OCI-M2 (cell line): ENCODE data around the gene TLNRD1.

Experiments
- DNase-seq: peaks from one replicate; lab custom pipeline; 2025; ENCODE audit not compliant: unreplicated experiment; lab: John Stamatoyannopoulos, UW

The TLNRD1 gene

GRCh38 chr15:81025721-81026370 lies 25.1 kb downstream of the TLNRD1 start:
- no peak for DNase-seq

- no peak for DNase-seq
These were observed 26.3 kb downstream of the TLNRD1 start for GRCh38 chr15:81026836-81027599.

GRCh38 chr15:81029414-81030300 lies 28.9 kb downstream of the TLNRD1 start:
- no peak for DNase-seq

DNA sequence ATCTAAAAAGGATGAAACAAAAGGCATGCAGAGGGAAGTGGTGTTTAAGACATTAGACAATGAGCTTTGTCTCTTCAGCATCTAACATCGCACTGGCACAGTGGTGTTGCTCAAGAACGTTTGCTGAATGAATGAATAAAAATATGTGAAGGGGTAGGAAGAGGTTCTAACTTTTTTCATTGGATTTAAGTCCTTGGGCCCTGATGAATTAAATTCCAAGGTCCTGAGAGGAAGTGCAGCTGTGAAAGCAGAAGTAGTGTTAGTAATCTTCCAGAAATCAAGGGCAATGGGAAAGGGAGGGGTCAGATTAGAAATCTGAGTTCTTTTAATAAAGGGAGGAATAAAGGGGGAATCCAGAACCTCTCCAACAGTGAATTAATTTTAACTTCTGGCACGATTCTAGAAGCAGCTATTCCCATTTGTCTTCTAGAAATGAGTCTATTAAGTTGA lies 29.6 kb downstream of the TLNRD1 start:
- DNase-seq: no peak

- DNase-seq: no peak
These were observed 30.5 kb downstream of the TLNRD1 start for GRCh38 chr15:81031203-81031602.

- DNase-seq: no peak
These were observed 31.6 kb downstream of the TLNRD1 start for GRCh38 chr15:81032355-81032754.

DNA sequence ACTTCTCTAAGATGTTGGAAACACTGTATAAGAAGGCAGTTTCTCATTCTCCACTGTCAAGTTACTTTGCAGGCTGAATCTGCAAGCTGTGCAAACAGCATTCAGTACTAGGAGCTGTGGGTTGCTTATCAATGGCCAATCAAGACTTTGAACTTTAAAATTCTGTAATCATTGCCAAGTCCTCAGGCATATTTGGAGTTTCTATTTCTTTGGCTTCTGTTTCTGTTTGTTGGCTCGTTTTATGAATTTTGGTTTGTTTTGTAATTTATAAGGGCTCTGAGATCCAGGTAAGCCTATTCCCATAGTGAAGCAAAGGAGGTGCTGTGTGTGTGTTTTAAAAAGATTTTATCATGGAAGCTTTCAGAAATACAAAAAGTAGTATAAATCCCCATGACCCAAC lies 32.1 kb downstream of the TLNRD1 start:
- no peak for DNase-seq

DNA sequence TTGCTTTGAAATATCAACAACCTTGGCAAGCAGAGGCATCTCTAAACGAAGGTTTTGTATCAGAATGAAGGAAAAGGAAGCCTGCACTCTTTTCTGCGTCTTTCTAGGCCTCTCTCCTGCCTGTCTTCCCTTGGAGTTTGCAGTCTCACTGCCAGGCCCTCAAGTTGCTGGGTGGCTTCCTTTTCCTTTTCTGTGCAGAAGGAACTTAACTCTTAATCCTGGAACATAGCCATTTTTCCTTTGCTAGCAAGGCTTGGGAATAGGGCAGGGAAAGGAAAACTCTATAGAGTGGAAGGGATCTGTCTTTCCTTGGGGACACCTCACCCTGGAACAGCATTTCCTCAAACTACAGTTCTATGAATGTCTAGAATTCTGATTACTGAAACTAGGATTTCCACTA lies 32.8 kb downstream of the TLNRD1 start:
- DNase-seq: no peak

DNA sequence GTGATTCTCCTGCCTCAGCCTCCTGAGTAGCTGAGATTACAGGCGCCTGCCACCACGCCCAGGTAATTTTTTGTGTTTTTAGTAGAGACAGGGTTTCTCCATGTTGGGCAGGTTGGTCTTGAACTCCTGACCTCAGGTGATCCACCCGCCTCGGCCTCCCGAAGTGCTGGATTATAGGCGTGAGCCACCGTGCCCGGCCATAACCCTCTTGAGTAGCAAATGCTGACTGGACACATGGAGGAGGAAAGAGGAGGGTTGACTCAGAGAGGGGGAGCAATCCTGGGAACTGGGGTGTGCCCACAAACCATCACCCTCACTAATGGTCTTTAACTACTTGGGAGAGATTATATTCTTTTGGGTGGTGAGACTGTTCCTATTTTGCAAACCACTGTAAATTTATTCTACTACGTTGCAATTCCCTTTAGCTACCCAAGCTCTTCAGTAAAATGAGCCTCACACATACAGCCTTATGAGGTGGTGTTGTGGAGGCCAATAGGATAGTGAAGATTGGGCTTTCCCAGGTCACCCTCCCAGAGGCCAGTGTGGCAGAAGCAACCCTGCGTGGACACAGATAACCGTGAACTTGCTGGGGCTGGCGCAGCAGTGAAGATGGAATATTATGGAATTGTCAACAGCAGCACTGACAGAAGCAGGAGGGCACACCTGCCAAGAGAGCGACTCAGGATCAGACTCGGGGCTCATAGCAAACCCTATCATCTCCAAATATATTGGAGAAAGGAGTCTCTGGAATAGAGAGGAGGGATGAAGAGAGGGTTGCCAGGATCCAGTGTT lies 37.4 kb downstream of the TLNRD1 start:
- no peak for DNase-seq

DNA sequence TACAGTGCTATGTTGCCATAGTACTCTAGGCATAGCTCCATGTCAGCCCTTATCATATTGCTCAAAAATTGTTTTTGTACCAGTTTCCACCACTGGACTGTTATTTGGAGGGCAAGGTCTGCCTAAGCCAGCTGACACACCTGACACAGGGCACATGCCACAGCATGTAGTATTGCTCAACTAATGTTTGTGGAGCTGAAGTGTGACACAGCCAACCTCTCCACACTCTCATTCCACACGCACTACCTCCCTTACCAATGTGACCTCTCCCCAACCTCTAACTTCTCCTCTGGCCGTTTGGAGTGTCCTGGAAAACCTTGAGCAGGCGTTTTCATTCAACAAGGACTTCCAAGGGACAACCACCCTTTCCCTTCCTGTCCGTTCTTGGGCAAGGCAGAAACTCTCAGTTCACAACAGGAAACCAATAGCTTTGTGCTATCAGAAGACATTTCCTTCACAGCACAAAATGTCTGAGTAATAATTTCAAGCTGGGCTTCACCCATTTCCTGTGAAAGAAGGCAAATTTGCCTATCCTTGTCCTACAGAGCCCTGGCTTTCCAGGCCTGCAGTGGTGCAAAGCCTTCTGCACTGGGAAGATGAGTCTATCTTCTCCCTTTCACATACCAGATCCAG lies 38.4 kb downstream of the TLNRD1 start:
- DNase-seq: no peak

GRCh38 chr15:81040757-81041156 lies 40.0 kb downstream of the TLNRD1 start:
- no peak for DNase-seq

DNA sequence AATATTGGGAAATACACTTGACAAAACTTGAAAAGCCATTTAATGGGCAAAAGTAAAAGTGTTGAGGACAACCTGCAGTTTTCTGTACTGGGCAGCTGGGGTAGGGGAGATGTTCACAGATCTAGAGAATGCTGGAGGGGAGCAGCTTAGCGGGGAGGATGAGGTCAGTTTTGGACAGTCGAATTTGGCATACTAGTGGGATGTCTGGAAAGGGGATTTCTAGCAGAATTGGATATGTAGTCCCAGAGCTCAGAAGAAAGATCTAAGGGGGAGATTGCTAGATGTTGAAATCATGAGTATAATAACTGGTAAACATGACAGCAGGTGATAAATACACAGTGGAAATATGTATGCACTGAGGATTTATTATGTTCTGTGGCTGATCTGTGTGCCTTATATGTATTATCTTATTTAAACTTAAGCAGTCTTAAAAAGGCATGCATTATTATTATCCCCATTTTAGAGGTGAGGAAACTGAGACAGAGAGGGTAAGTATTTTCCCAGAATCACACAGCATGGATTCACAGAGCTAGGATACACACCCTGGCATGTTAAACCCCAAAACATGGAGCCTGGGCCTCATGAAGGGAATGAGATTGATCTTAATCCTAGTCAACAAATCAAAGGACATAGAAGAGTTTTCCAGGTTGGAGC lies 42.7 kb downstream of the TLNRD1 start:
- no peak for DNase-seq

DNA sequence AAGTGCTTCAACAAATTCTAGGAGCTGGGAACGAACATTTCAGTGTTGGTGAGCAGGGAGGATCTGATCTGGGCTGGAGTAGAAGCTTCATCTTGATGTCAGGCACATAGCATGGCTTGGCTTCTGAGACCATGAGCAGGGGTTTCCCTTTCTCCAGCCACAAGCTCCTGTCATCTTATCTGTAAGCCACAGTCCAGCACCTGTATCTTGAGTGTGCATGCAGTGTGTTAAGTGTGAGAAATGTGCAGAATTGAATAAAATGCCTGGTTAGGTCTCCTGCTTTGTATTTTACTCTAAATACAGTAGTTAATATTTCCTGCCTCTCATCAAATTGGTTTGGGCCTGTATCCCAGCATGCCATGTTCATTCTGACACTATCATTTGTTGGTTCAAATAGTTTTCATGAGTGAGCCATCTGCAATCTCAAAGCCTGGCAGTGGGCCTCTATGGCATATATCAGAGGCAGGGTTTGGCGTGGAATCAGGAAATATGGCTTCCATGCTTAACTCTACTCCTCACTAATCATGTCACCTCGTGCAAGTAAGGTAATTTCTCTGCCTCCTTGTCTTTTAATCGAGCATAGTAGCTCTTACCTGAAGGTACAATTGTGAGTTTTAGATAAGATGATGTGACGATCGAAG lies 43.3 kb downstream of the TLNRD1 start:
- no peak for DNase-seq

DNA sequence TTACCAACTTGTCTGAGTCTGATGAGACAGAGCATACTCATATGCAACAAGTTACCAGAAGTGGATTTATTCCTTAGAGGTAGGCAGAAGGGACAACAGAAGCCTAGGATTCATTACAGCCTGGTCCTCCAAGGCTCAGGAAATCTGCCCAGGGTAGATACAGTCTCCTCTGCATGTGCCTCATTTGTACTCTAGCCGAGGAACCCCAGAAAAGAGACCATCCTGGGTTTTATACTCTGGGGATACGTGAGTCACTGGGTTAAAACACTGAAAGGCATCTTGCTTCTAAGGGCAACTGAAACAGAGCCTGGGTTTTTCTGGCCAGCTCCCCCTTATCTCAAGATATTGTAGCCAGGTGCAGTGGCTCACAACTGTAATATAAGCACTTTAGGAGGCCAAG lies 45.6 kb downstream of the TLNRD1 start:
- DNase-seq: no peak

DNA sequence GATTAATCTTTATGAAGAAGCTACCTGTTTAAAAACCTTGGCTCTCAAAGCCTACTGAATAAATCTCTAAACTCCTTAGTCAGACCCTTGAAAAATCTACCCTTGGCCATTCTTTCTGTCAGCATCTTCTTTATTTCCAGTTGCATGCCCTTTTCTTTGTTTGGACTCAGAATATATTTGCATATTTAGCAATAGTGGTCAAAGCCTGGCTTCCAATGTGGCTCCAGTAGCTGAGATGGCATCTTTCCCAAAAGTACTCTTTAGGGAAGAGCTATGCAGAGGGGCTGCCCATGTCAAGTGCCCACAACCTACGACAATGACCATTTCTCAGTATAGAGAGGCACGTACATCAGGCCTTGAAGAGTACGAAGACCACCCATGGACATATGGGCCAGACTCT lies 47.2 kb downstream of the TLNRD1 start:
- DNase-seq: no peak

GRCh38 chr15:81049835-81050234 lies 49.1 kb downstream of the TLNRD1 start:
- DNase-seq: no peak

DNA sequence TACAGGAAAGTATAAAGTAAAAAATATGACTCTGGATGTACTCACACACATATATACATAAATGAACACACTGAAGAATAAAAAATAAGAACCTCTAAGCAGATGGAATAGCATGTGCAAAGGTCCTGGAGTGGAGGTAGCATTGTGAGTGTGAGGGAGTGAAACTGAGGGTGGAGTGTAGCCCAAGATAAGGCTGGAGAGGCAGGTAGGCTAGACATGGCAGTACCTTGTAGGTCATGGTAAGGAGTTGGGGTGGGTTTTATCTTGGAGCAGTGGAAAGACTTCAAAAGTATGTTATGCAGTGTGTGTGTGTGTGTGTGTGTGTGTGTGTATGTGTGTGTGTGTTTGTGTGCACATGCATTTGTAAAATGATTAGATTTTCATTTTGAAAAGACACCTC lies 49.5 kb downstream of the TLNRD1 start:
- DNase-seq: no peak

GRCh38 chr15:81050805-81051204 lies 50.1 kb downstream of the TLNRD1 start:
- DNase-seq: no peak

GRCh38 chr15:81052046-81052445 lies 51.3 kb downstream of the TLNRD1 start:
- DNase-seq: no peak
